ENCODE data around the gene CELA2A. TPM values are rescaled to one million over a fixed set of nuclear protein-coding genes. Genes with fewer than 3 reads are reported as not detected.
"Not testable (repeated sequence)": the region's sequence is repeated elsewhere in the genome, so short reads cannot be mapped to it uniquely, and the experiment has no call there.

Gene CELA2A
- total RNA-seq, 4 donors from 2014 or later, result not detected

GRCh38 chr1:15475752-15476314 is 19.3 kb downstream of the CELA2A start, which contains the start of gene CELA2B:
Gene CELA2B (plus strand): TSS chr1:15476104. CDS start chr1:15476126, 22 bp downstream.
- intact Hi-C loops (cut with DNase I), result no loop called here
- DNase-seq (ENCODE audit: extremely low spot score), result no peak
- WGBS, result 86% methylated on average over 5 of the region's 5 CpGs

GRCh38 chr1:15476927-15477326 is 20.4 kb downstream of the CELA2A start:
- H3K27ac ChIP-seq (replicated peaks in 1 of 4), result no peak overlapping the region
- H3K27me3 ChIP-seq, result no peaks in the 10 kb centered on the region
- intact Hi-C loops (cut with DNase I), result no loop called here
- no peak for DNase-seq (ENCODE audit: extremely low spot score)
- no peaks in the 10 kb centered on the region for H3K36me3 ChIP-seq
- no peaks in the 10 kb centered on the region for H3K9me3 ChIP-seq
- TF ChIP-seq POLR2A (IDR thresholded peaks at IDR 0.05; ENCODE audit: low read depth) (no peak), CTCF (IDR thresholded peaks at IDR 0.05) (no peak), EP300 (IDR thresholded peaks at IDR 0.05) (no peak), POLR2AphosphoS5 (IDR thresholded peaks at IDR 0.05) (no peak)
- no peak overlapping the region for H3K4me3 ChIP-seq
- 86% methylated on average over 3 of the region's 3 CpGs for WGBS
- no peaks in the 10 kb centered on the region for H3K4me1 ChIP-seq

More at GRCh38 chr1:15475752-15476314, 19.3 kb downstream of the CELA2A start, which contains the start of gene CELA2B:
- Histone ChIP-seq H3K36me3 (no peaks in the 10 kb centered on the region), H3K4me1 (no peaks in the 10 kb centered on the region), H3K27ac (replicated peaks in 1 of 4) (no peak within 1 kb of the TSS), H3K9me3 (no peaks in the 10 kb centered on the region), H3K27me3 (no peaks in the 10 kb centered on the region), H3K4me3 (no peak within 1 kb of the TSS)
- no peak for TF ChIP-seq POLR2AphosphoS5 (IDR thresholded peaks at IDR 0.05)
- TF ChIP-seq POLR2A (IDR thresholded peaks at IDR 0.05; ENCODE audit: low read depth), result no peak

- Histone ChIP-seq H3K27me3 (no peaks in the 10 kb centered on the region), H3K27ac (replicated peaks in 1 of 4) (no peak overlapping the region), H3K9me3 (no peaks in the 10 kb centered on the region), H3K4me3 (no peak overlapping the region), H3K4me1 (no peaks in the 10 kb centered on the region), H3K36me3 (no peaks in the 10 kb centered on the region)
- no peak for DNase-seq (ENCODE audit: extremely low spot score)
- no peak for TF ChIP-seq POLR2A (IDR thresholded peaks at IDR 0.05; ENCODE audit: low read depth)
- TF ChIP-seq POLR2AphosphoS5 (IDR thresholded peaks at IDR 0.05), result no peak
- TF ChIP-seq EP300 (IDR thresholded peaks at IDR 0.05), result no peak
- no peak for TF ChIP-seq CTCF (IDR thresholded peaks at IDR 0.05)
- 90% methylated on average over 5 of the region's 5 CpGs for WGBS
- intact Hi-C loops (cut with DNase I), result no loop called here
These were observed 21.2 kb downstream of the CELA2A start for GRCh38 chr1:15477646-15478212.

GRCh38 chr1:15479654-15480347 is 23.3 kb downstream of the CELA2A start:
- H3K27me3 ChIP-seq, result no peaks in the 10 kb centered on the region
- H3K4me1 ChIP-seq, result no peaks in the 10 kb centered on the region
- H3K36me3 ChIP-seq, result no peaks in the 10 kb centered on the region
- TF ChIP-seq POLR2A (IDR thresholded peaks at IDR 0.05; ENCODE audit: low read depth) (no peak), POLR2AphosphoS5 (IDR thresholded peaks at IDR 0.05) (no peak), EP300 (IDR thresholded peaks at IDR 0.05) (no peak), CTCF (IDR thresholded peaks at IDR 0.05) (no peak)
- intact Hi-C loops (cut with DNase I), result no loop called here
- H3K4me3 ChIP-seq, result no peak overlapping the region
- H3K27ac ChIP-seq (replicated peaks in 1 of 4), result no peak overlapping the region
- DNase-seq (ENCODE audit: extremely low spot score), result no peak
- no peaks in the 10 kb centered on the region for H3K9me3 ChIP-seq
- whole genome bisulfite sequencing, result 94% methylated on average over 11 of the region's 11 CpGs

- H3K4me3 ChIP-seq; H3K9me3 ChIP-seq; H3K27ac ChIP-seq (replicated peaks in 1 of 4); H3K4me1 ChIP-seq; DNase-seq (ENCODE audit: extremely low spot score); intact Hi-C loops (cut with DNase I); H3K27me3 ChIP-seq: not testable (repeated sequence)
- 90% methylated on average over 6 of the region's 6 CpGs for WGBS
- H3K36me3 ChIP-seq, result peaks cover 0 to 11% (median 0%) of the 10 kb centered on the region in 4 donors
These were observed 25.9 kb downstream of the CELA2A start for GRCh38 chr1:15482455-15482854.

- WGBS, result 76% methylated on average over 10 of the region's 16 CpGs
- H3K4me1 ChIP-seq; intact Hi-C loops (cut with DNase I); DNase-seq (ENCODE audit: extremely low spot score); H3K4me3 ChIP-seq; H3K9me3 ChIP-seq; H3K27ac ChIP-seq (replicated peaks in 1 of 4); H3K27me3 ChIP-seq: not testable (repeated sequence)
- H3K36me3 ChIP-seq, result peaks cover 0 to 11% (median 0%) of the 10 kb centered on the region in 4 donors
These were observed 26.5 kb downstream of the CELA2A start for GRCh38 chr1:15482983-15483543.
